ENCODE measurements around the gene SNX18. TPM values are rescaled to one million over a fixed set of nuclear protein-coding genes. Genes with fewer than 3 reads are reported as not detected.

SNX18 gene
- total RNA-seq, 1 experiment from 2014 or later: 28.0 TPM

GRCh38 chr5:54589786-54590185 is 72.2 kb downstream of the SNX18 start:
- no peaks in the 10 kb centered on the region for H3K36me3 ChIP-seq (ENCODE audit: control insufficient read depth, insufficient read depth, low read length)
- no peak overlapping the region for H3K4me3 ChIP-seq (ENCODE audit: low read depth, low read length)
- ChIA-PET POLR2A (no interaction called here), CTCF (no interaction called here)
- intact Hi-C loops (cut with micrococcal nuclease; ENCODE audit: unreplicated experiment): no loop called here
- Mint-ChIP-seq H3K36me3 (ENCODE audit: insufficient read depth, unreplicated experiment) (no peaks in the 10 kb centered on the region), H3K4me3 (ENCODE audit: unreplicated experiment) (no peak overlapping the region), H3K4me1 (ENCODE audit: low read depth, unreplicated experiment) (no peaks in the 10 kb centered on the region), H3K9me3 (ENCODE audit: unreplicated experiment) (peaks cover 20% of the 10 kb centered on the region), H3K27ac (ENCODE audit: unreplicated experiment) (no peak overlapping the region), H3K27me3 (ENCODE audit: insufficient read depth, unreplicated experiment) (no peaks in the 10 kb centered on the region)
- no peaks in the 10 kb centered on the region for H3K27me3 ChIP-seq (replicated peaks; ENCODE audit: control insufficient read depth, insufficient read depth, low read length)
- no peaks in the 10 kb centered on the region for H3K9me3 ChIP-seq
- no peak for TF ChIP-seq CTCF (IDR thresholded peaks at IDR 0.05; ENCODE audit: insufficient read depth in 1 of 2, low read depth in 1 of 2, low read length in 1 of 2, severe bottlenecking in 1 of 2, unreplicated experiment in 1 of 2)
- DNase-seq: no peak
- no TSS peak for BruUV-seq (replicated peaks)
- no peaks in the 10 kb centered on the region for H3K4me1 ChIP-seq

GRCh38 chr5:54590824-54591223 is 73.3 kb downstream of the SNX18 start:
- BruUV-seq (replicated peaks): no TSS peak

GRCh38 chr5:54593779-54594178 is 76.2 kb downstream of the SNX18 start:
- Histone ChIP-seq H3K9me3 (peaks cover 9% of the 10 kb centered on the region), H3K4me3 (ENCODE audit: low read depth, low read length) (no peak overlapping the region), H3K36me3 (ENCODE audit: control insufficient read depth, insufficient read depth, low read length) (no peaks in the 10 kb centered on the region), H3K27me3 (replicated peaks; ENCODE audit: control insufficient read depth, insufficient read depth, low read length) (no peaks in the 10 kb centered on the region), H3K4me1 (no peaks in the 10 kb centered on the region)
- intact Hi-C loops (cut with micrococcal nuclease; ENCODE audit: unreplicated experiment): no loop called here
- Mint-ChIP-seq H3K9me3 (ENCODE audit: unreplicated experiment) (peaks cover 39% of the 10 kb centered on the region), H3K27me3 (ENCODE audit: insufficient read depth, unreplicated experiment) (peaks cover 3% of the 10 kb centered on the region), H3K36me3 (ENCODE audit: insufficient read depth, unreplicated experiment) (no peaks in the 10 kb centered on the region), H3K4me3 (ENCODE audit: unreplicated experiment) (no peak overlapping the region), H3K27ac (ENCODE audit: unreplicated experiment) (no peak overlapping the region), H3K4me1 (ENCODE audit: low read depth, unreplicated experiment) (no peaks in the 10 kb centered on the region)
- TF ChIP-seq CTCF (IDR thresholded peaks at IDR 0.05; ENCODE audit: insufficient read depth in 1 of 2, low read depth in 1 of 2, low read length in 1 of 2, severe bottlenecking in 1 of 2, unreplicated experiment in 1 of 2): no peak
- CTCF ChIA-PET: no interaction called here
- no TSS peak for BruUV-seq (replicated peaks)
- no peak for DNase-seq
- POLR2A ChIA-PET: no interaction called here

More at GRCh38 chr5:54590824-54591223, 73.3 kb downstream of the SNX18 start:
- no peaks in the 10 kb centered on the region for H3K4me1 Mint-ChIP-seq (ENCODE audit: low read depth, unreplicated experiment)
- no peaks in the 10 kb centered on the region for H3K9me3 ChIP-seq
- H3K36me3 Mint-ChIP-seq (ENCODE audit: insufficient read depth, unreplicated experiment): no peaks in the 10 kb centered on the region
- no peaks in the 10 kb centered on the region for H3K36me3 ChIP-seq (ENCODE audit: control insufficient read depth, insufficient read depth, low read length)
- no peaks in the 10 kb centered on the region for H3K27me3 Mint-ChIP-seq (ENCODE audit: insufficient read depth, unreplicated experiment)
- H3K4me3 ChIP-seq (ENCODE audit: low read depth, low read length): no peak overlapping the region
- H3K27me3 ChIP-seq (replicated peaks; ENCODE audit: control insufficient read depth, insufficient read depth, low read length): no peaks in the 10 kb centered on the region
- CTCF ChIA-PET: no interaction called here
- peaks cover 20% of the 10 kb centered on the region for H3K9me3 Mint-ChIP-seq (ENCODE audit: unreplicated experiment)
- no peaks in the 10 kb centered on the region for H3K4me1 ChIP-seq
- intact Hi-C loops (cut with micrococcal nuclease; ENCODE audit: unreplicated experiment): no loop called here
- H3K4me3 Mint-ChIP-seq (ENCODE audit: unreplicated experiment): no peak overlapping the region
- POLR2A ChIA-PET: no interaction called here
- no peak for TF ChIP-seq CTCF (IDR thresholded peaks at IDR 0.05; ENCODE audit: insufficient read depth in 1 of 2, low read depth in 1 of 2, low read length in 1 of 2, severe bottlenecking in 1 of 2, unreplicated experiment in 1 of 2)
- no peak overlapping the region for H3K27ac Mint-ChIP-seq (ENCODE audit: unreplicated experiment)
- DNase-seq: no peak
